Activated CD4-positive, alpha-beta T cell treated with anti-CD3 and anti-CD28 coated beads for 4 hours (primary cell): ENCODE data around the gene SLCO1B1.
"Not testable (repeated sequence)": the region's sequence is repeated elsewhere in the genome, so short reads cannot be mapped to it uniquely, and the experiment has no call there.

ENCODE experiments used
- DNase-seq, 2 donors: peaks; one replicate each; pipeline ENCODE4 v3.0.0-alpha.2; 2020

The SLCO1B1 gene, protein sequence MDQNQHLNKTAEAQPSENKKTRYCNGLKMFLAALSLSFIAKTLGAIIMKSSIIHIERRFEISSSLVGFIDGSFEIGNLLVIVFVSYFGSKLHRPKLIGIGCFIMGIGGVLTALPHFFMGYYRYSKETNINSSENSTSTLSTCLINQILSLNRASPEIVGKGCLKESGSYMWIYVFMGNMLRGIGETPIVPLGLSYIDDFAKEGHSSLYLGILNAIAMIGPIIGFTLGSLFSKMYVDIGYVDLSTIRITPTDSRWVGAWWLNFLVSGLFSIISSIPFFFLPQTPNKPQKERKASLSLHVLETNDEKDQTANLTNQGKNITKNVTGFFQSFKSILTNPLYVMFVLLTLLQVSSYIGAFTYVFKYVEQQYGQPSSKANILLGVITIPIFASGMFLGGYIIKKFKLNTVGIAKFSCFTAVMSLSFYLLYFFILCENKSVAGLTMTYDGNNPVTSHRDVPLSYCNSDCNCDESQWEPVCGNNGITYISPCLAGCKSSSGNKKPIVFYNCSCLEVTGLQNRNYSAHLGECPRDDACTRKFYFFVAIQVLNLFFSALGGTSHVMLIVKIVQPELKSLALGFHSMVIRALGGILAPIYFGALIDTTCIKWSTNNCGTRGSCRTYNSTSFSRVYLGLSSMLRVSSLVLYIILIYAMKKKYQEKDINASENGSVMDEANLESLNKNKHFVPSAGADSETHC

DNA sequence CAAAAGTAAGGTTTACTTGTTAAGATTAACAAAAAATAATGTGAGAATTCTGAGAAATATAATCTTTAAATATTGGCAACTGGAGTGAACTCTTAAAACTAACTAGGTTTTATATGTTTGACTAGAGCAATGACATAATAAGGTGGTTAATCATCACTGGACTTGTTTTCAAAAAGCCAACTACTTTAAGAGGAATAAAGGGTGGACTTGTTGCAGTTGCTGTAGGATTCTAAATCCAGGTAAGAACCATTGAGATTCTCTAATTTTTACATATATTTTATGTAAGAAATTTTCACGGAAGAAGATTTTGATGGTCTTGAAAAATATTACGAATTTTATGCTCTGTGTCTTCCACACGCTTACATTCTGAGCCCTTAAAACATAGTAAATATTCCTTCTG lies at the start of gene SLCO1B1:
Gene SLCO1B1, plus strand, starts transcription at position 197 of the 400 bp plus-strand sequence. CDS start 10,381 bp downstream, outside the sequence.
- DNase-seq: no peak

DNA sequence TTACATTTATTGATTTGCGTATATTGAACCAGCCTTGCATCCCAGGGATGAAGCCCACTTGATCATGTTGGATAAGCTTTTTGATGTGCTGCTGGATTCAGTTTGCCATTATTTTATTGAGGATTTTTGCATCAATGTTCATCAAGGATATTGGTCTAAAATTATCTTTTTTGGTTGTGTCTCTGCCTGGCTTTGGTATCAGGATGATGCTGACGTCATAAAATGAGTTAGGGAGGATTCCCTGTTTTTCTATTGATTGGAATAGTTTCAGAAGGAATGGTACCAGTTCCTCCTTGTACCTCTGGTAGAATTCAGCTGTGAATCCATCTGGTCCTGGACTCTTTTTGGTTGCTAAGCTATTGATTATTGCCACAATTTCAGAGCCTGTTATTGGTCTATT lies 46.2 kb upstream of the SLCO1B1 start:
- not testable (repeated sequence) for DNase-seq

DNA sequence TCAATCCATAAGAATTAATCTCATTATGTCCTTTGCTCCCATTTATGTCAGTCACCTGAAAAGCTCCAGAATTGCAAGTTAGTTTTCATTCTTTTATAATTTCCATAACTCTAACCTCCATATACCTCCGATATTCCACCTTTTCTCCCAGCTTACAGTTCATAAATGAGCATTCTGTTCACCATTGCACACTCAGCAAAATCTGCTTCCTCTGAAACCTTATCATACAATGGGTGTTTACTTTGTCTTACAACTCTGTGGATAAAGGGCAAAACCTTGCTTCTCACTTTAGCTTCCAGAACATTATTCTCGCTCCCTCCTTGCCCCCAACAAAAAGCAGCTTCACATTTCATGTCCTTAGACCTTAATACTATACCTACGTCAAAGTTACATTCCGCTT lies 19.3 kb upstream of the SLCO1B1 start:
- no peak for DNase-seq

DNA sequence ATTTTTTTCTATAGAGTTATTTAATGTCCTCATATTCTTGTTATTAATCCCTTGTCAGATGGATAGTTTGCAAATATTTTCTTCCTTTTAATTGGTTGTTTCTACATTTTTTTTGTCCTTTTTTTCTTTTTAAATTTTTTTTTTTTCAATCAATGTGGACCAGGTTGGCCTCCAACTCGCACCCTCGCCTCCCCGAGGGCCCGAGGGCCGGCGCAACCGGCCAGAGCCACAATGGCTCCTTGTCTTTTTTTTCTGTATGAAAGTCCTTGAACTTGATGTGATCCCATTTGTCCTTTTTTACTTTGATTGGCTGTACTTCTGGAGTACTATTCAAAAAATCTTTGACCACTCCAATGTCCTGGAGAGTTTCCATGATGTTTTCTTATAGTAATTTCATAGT lies 17.7 kb upstream of the SLCO1B1 start:
- no peak for DNase-seq

DNA sequence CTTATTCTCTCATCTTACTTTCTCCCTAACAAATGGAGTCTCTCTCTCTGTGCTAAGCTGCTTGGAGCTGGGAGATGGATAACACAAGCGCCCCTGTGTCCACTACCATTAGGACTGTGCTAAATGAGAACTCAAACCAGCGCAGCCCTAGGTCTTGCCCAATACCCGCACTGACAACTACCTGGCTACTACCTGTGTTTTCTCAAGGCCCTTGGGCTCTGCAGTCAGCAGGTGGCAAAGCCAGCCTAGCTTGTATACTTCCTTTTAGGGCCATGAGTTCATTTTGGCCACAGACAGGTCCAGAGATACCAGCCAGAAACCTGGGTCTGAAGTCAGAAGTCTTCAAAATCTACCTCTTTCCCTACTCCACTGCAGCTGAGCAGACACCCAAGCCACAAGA lies 13.0 kb upstream of the SLCO1B1 start:
- DNase-seq: no peak

DNA sequence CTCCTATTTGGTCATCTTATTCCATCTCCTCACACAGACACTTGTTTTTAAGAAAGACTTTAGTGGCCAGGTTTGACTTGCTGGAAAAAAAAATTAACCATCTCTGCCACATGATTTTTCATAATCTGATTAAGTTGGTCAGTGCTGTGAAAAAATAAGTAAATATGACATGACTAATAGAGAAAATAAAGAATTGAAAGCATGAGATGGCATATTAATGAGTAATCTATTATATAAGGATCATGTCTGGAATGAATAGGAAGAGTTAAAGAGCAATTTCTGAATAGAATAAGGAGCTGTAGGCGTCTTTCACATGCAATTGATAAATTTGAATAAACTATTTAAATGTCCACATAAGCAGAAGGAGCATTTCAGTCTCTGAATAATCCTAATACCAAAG lies 12.2 kb upstream of the SLCO1B1 start:
- no peak for DNase-seq

DNA sequence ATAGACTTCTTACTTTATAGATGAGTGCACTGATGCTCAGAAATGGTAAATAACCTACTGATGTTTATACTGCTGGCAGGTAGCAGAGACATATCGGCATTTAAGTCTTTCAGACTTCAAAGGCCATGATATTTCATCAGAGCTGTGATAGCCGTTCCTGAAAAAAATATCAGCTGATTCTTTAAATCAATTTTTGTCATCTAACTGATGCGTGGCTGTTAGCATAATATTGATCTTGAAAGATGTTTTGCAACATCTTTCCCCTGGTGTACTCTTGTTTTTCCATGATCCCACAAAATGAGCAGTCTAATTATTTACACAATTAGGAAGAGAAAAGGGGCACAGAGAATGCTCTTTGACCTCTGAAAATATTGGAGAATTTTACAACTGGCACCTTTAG lies 1.6 kb upstream of the SLCO1B1 start:
- DNase-seq: no peak

DNA sequence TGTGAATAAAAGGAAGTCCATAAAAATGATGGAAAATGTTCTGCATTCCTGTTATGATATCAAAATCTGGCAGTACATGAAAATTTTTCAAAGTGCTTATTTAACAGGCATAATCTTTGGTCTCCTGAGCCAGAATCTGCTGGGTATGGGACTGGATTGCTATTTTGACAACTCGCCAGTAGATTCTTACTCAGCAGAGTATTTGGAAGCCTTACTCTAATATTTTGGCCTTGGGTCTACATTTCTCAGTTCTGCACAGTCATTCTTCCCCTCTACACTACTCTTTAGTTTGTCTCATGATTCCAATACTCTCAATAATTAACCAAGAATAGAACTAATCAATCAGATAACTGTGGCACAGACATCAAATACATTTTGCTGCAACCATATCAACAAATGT lies 1.1 kb upstream of the SLCO1B1 start:
- no peak for DNase-seq

DNA sequence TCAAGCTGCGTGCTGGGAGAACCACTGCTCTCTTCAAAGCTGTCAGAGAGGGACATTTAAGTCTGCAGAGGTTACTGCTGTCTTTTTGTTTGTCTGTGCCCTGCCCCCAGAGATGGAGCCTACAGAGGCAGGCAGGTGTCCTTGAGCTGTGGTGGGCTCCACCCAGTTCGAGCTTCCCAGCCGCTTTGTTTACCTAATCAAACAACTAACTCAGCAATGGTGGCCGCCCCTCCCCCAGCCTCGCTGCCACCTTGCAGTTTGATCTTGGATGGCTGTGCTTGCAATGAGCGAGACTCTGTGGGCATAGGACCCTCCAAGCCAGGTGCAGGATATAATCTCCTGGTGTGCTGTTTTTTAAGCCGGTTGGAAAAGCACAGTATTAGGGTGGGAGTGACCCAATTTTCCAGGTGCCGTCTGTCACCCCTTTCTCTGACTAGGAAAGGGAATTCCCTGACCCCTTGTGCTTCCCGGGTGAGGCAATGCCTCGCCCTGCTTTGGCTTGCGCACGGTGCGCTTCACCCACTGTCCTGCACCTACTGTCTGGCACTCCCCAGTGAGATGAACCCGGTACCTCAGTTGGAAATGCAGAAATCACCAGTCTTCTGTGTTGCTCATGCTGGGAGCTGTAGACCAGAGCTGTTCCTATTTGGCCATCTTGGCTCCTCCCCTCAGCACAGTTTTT lies 6.5 kb downstream of the SLCO1B1 start:
- DNase-seq: not testable (repeated sequence)

DNA sequence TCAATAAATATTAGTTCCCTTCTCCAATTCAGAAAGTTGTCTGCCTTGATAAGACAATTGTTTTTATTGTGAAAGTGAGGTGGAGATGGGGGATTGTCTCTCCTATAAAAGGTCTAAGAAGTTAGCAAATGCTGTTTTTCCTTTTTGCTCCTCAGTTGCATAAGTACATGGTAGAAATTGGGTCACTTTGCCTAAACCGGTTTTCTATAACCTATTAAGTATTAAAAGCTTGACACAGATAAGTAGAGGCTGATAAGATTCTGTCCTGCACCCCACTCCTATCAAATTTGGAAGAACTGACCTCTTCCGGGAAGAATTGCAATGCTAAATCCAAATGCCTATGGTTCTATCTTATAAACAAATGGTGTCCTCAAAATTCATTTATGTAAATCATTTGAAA lies 7.0 kb downstream of the SLCO1B1 start:
- no peak for DNase-seq

DNA sequence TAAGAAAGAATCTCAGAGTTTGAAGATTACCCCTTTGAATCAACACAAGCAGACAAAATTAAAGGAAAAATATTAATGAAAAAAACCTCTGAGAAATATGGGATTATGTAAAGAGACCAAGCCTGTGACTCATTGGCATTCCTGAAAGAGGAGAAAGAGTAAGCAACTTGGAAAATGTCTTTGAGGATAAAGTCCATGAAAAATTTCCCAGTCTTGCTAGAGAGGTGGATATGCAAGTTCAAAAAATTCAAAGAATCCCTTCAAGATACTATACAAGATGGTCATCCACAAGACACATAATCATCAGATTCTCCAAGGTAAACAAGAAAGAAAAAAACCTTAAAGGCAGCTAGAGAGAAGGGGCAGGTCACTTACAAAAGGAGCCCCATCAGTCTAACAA lies 13.3 kb downstream of the SLCO1B1 start:
- no peak for DNase-seq

DNA sequence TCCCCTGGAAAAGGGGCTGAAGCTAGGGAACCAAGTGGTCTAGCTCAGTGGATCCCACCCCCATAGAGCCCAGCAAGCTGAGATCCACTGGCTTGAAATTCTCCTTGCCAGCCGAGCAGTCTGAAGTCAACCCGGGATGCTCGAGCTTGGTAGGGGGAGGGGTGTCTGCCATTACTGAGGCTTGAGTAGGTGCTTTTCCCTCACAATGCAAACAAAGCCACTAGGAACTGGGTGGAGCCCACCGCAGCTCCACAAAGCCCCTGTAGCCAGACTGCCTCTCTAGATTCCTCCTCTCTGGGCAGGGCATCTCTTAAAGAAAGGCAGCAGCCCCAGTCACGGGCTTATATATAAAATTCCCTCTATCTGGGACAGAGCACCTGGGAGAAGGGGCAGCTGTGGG lies 18.9 kb downstream of the SLCO1B1 start:
- not testable (repeated sequence) for DNase-seq

DNA sequence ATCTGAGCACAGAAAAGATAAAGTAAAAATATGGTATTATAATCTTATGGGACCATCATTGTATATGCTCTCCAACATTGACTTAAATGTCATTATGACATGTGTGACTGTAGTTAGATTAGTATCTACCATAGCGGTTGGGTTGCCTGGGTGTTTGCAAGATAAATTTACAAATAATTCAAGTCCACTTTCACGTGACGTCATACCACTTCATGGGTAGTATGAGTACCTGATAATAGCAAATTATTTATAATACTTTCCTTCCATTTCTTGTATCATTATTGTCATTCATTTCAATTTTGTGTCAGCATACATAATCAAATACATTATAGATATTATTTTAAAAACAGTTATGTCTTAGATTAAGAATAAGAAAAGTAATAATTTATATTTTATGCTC lies 20.2 kb downstream of the SLCO1B1 start:
- no peak for DNase-seq

DNA sequence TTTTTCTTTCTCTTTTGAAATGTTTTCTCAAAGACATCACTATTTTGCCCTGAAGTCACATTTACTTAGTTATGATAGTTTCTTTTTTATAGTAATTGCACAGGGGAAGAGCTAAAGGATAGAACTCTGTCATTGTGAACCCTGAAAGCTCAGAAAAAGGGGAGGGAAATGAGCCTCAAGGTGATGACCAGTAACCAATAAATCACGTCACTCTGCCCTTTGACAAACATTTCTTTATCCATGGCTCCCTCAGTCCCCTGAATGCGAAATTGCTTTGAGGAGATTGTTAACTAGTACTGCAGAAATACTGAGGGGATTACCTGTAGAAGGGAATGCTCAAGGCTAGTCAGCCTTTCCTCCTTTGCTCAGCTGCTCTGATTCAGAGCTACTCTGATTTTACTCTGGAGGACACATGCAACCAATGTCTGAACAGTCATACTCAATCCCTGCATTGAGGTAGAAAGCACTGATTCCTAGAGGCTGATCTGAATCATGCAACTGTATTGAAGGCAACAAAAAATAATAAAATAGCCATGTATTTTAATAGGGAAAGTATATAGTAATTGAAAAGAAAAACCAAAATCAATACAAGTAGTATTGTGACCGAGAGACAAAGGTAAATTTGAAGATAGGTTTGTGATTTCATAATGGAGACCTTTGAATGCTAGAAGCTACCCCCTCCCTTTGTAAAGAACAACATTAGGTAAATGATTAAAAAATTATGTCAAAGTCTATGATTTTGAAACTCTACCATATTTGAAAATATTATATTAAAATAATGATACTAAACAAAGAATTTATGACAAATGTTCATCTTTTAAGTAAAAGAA lies 24.7 kb downstream of the SLCO1B1 start:
- no peak for DNase-seq

DNA sequence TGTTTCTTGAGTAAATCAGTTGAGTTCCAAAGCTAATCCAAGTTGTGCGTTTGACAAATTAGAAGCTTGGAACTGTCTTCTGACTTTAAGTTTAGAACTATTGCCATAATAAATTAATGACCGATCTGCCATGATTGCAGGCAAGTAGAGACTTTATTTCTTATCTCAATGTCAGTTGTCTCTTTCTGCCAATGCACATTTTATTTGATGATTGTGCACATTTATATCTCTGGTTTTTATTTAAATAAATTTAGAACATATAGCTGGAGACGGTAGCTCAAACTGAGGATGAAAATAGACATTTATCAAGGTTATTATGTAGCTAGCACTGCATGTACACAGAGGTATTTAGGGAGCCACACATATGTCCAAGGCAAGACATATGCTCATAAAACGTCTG lies 34.1 kb downstream of the SLCO1B1 start:
- no peak for DNase-seq

DNA sequence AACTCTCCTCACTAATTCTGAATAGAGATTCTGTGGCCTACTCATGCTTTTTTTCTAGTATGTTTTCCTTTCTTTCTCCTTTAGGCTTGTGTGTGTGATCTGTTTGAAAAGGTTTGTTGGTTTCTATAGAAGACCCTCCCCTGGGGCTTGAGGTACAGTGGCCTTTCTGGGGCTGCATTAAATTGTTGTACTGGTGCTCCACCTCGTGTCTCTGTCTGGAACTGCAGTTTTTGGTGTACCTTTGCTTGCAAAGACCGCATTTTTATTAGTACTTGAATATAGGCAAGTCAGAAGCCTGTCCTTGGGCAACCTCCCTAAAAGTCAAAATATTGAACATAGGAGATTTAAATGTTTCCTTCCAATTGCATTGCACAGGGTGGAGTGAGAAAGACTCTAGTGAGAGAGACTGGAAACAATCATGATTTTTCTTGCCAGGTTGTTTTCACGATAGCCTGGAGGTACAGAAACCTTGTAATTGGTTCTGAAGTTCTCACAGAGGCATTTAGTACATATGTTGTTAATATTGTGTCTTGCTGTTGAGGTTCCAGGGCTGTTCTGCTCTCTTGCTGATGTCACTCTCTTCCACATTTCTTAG lies 39.0 kb downstream of the SLCO1B1 start:
- peak in 1 of 2 donors; percentile 4 for DNase-seq

DNA sequence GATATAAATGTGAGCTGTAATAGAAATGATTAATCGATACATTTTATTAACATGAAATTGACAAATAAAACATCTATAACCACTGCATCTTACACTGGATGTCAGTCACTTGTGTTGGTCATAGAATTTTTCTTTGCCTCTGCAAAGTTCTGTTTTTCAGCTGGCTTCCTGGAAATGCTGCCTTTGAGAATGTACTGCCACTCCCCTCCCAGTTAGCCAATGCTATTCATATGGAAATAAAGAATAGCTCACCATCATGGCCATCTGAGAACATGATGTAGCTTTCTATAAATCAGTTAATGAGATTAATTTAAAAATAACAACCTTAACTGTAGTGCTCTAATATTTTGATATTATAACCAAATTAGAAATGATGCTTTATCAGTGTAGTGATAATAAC lies 41.1 kb downstream of the SLCO1B1 start:
- DNase-seq: no peak

DNA sequence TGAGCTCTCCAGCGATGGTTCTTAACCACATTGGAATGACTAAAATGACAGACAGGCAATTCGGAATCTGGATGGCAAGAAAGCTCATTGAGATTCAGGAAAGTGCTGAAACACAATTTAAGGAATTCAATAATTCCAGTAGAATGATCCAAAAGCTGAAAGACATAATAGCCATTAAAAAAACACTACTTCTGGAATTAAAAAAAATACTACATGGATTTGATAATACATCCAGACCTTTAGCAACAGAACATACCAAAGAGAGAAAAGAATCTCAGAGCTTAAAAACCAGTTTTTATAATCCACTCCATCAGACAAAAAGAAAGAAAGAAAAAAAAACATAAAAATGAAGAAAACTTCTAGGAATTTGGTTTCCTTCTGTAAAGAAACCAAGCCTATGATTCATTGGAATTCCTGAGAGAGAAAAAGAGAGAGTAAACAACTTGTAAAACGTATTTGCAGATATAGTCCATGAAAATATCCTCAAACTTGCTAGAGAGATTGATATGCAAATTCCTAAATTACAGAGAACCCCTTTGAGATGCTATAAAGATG lies 52.8 kb downstream of the SLCO1B1 start:
- no peak for DNase-seq

DNA sequence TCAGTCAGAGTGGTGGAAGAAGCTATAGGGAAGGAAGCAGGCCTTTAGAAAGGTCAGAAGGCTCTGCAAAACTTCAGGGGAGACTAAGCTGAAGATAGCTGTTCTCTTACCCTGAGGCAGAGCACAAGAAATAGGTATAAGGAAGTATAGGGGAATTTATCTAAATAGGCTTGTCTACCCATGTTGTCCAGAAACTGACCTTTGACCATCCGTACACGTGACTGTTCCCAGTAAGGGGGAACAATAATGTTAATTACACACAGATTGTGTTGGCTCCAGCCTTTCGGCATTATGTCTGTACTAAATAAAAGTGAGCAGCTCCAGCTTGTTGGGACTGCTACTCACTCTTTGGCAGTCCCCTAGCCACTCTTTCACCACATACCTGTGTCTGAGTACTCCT lies 59.0 kb downstream of the SLCO1B1 start:
- DNase-seq: no peak

DNA sequence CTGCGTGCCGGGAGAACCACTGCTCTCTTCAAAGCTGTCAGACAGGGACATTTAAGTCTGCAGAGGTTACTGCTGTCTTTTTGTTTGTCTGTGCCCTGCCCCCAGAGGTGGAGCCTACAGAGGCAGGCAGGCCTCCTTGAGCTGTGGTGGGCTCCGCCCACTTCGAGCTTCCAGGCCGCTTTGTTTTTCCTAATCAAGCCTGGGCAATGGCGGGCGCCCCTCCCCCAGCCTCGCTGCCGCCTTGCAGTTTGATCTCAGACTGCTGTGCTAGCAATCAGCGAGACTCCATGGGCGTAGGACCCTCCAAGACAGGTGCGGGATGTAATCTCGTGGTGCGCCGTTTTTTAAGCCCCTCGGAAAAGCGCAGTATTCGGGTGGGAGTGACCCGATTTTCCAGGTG lies 83.4 kb downstream of the SLCO1B1 start:
- DNase-seq: not testable (repeated sequence)

DNA sequence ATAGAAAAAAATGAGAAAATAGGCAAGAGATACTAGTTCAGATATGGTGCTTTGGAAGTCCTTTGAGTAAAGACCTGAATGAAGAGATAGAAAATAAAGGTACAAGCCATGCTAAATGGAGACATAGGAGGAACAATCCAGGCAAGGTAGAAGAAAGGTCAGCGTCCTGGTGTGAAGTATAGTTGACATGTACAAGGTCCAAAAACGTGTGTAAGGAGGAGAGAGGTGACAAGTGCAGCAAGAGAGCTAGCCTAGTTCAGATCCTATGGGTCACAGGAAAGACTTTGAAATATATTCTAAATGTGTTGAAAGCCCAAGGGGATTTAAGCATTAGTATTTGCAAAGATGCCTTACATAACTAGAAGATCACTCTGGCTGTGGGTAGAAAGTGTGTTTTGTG lies 88.2 kb downstream of the SLCO1B1 start:
- no peak for DNase-seq

DNA sequence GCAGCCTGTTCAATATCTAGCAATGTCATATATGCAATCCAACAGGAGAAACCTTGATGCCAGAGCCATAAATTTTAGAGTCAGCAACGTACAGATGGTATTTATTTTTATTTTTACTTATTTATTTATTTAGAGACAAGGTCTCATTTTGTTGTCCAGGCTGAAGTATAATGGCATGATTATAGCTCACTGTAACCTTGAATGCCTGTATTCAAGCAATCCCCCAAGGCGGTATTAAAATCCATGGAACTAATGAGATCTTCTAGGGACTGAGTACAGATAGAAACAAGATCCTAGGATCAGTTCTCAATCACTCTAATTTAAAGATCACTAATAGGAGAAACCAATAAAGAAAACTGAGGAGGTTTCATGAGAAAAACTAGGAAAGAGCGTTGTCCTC lies 89.3 kb downstream of the SLCO1B1 start:
- no peak for DNase-seq
